ENCODE results near the gene EML4. TPM values are rescaled to one million over a fixed set of nuclear protein-coding genes. Genes with fewer than 3 reads are reported as not detected.
A peak's percentile ranks its signal among the peaks of the same experiment; 100 is the strongest.

The EML4 gene
- total RNA-seq, 1 donor from 2014 or later, result 41.1 TPM

DNA sequence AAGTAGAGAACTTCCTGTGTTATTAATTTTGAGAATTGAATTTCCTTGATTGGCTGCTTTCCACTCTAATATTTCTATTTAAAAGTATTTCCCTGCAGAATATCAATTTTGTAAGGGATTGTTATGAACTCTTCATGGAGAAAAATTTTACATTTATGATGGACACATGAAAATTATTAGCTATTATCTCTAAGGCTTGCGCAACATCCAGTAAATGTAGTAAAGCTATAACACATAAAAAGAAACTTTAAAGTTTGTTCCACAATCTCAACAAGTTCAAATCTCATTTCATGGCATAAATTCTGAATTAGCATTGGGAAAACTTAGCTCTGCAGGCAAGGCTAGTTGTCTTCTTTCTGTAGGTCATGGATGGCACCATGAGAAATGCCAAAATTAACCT is 4.2 kb upstream of the EML4 start:
- H3K4me1 Mint-ChIP-seq (ENCODE audit: unreplicated experiment), result peaks cover 11% of the 10 kb centered on the region
- no peak overlapping the region for H3K27ac Mint-ChIP-seq (ENCODE audit: unreplicated experiment)
- TF ChIP-seq, protein P1, sequence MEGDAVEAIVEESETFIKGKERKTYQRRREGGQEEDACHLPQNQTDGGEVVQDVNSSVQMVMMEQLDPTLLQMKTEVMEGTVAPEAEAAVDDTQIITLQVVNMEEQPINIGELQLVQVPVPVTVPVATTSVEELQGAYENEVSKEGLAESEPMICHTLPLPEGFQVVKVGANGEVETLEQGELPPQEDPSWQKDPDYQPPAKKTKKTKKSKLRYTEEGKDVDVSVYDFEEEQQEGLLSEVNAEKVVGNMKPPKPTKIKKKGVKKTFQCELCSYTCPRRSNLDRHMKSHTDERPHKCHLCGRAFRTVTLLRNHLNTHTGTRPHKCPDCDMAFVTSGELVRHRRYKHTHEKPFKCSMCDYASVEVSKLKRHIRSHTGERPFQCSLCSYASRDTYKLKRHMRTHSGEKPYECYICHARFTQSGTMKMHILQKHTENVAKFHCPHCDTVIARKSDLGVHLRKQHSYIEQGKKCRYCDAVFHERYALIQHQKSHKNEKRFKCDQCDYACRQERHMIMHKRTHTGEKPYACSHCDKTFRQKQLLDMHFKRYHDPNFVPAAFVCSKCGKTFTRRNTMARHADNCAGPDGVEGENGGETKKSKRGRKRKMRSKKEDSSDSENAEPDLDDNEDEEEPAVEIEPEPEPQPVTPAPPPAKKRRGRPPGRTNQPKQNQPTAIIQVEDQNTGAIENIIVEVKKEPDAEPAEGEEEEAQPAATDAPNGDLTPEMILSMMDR (IDR thresholded peaks at IDR 0.05), result no peak
- no peak overlapping the region for H3K4me3 Mint-ChIP-seq (ENCODE audit: unreplicated experiment)
- no peaks in the 10 kb centered on the region for H3K9me3 Mint-ChIP-seq (ENCODE audit: unreplicated experiment)
- no peak for DNase-seq (ENCODE audit: extremely low spot score, unreplicated experiment)
- peaks cover 22% of the 10 kb centered on the region for H3K27me3 Mint-ChIP-seq (ENCODE audit: unreplicated experiment)
- peaks cover 2% of the 10 kb centered on the region for H3K36me3 Mint-ChIP-seq (ENCODE audit: unreplicated experiment)

DNA sequence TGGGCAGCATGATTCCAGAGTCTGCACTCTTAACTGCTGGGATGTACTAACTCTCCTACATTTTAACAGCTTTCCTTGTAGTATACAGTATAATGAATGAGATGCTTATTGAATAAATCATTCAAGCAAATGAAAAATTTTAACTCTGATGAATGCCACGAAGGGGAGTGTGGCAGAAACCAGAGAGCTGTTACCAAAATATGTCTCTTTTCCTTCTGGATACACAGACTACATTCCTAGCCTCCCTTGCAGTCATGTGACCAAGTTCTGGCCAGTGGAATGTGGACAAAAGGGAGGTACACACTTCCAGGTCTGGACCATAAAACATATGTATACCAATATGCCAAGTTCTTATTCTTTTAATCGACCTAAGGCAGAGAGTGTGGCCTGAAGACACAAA is 1.7 kb upstream of the EML4 start:
- H3K36me3 Mint-ChIP-seq (ENCODE audit: unreplicated experiment), result peaks cover 2% of the 10 kb centered on the region

DNA sequence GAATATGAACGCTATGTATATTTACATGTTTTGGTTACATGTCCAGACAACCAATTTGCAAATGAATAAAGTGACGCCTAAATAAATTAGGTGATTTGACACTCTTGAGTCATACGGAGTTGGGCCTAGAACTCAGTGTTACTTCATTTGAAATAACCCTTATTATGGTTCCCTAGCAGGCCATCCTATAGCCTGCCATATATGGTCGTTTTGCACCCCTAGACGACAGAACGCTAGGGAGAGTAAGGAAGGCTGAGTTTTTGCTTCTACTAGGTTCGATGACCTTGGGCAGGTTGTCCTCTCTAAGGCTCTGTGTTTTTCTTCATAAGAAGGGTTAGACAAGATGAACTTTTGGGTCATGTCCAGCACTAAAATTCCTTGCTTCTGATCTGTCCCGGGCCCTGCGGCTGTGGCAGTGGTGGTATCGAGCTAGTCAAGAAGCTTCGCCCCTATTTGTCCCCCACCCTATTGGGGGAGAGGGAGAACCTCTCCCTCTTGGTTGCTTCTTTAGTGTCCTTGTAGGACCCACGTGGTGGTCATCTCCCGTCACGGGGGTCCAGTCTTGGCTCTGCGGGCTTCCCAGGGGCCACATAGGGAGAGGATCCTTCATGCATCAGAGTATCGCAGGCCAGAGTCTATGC is 574 bp upstream of the EML4 start:
- TF ChIP-seq, protein P1 (IDR thresholded peaks at IDR 0.05), result no peak
- peaks cover 14% of the 10 kb centered on the region for H3K4me1 Mint-ChIP-seq (ENCODE audit: unreplicated experiment)
- H3K27me3 Mint-ChIP-seq (ENCODE audit: unreplicated experiment), result peaks cover 12% of the 10 kb centered on the region
- DNase-seq (ENCODE audit: extremely low spot score, unreplicated experiment), result no peak
- no peaks in the 10 kb centered on the region for H3K9me3 Mint-ChIP-seq (ENCODE audit: unreplicated experiment)
- H3K27ac Mint-ChIP-seq (ENCODE audit: unreplicated experiment), result peak overlapping the region; percentile 61
- H3K36me3 Mint-ChIP-seq (ENCODE audit: unreplicated experiment), result peaks cover 2% of the 10 kb centered on the region
- no peak overlapping the region for H3K4me3 Mint-ChIP-seq (ENCODE audit: unreplicated experiment)

More for the DNA sequence above, 1.7 kb upstream of the EML4 start:
- Mint-ChIP-seq H3K27me3 (ENCODE audit: unreplicated experiment) (peaks cover 19% of the 10 kb centered on the region), H3K9me3 (ENCODE audit: unreplicated experiment) (no peaks in the 10 kb centered on the region), H3K4me1 (ENCODE audit: unreplicated experiment) (peaks cover 11% of the 10 kb centered on the region), H3K4me3 (ENCODE audit: unreplicated experiment) (no peak overlapping the region), H3K27ac (ENCODE audit: unreplicated experiment) (no peak overlapping the region)
- DNase-seq (ENCODE audit: extremely low spot score, unreplicated experiment), result no peak
- TF ChIP-seq, protein P1 (IDR thresholded peaks at IDR 0.05), result no peak

DNA sequence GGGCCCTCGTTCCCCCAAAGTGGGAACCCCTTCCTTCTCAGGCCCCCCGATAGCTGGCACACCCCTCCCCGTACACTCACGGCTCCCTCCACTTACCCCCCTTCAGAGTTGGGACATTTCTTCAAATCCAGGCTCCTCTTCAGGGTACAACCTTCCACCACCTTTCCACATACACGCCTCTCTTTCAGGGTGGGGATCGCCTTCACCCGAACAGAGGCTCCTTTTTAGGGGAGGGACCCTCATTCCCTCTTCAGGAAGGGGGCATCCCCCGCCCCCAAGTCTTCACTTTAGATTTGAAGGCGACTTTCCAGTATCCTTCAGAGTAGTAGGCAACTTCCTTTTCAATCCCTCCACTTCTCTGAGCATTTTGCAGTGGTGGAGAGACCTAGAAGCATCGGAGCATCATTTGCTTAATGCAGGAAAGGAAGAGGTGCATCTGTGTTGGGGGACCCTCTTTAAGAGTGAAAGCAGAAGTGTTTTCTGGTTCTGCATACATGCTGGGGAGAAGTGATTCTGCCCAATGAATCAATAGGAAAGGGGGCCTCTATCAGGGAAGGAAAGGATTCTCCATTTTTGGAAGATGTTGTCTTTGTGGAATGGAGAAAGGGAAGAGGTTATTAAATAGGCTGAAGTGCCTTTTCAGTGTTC is 845 bp downstream of the EML4 start:
- TF ChIP-seq, protein P1 (IDR thresholded peaks at IDR 0.05), result no peak
- no peaks in the 10 kb centered on the region for H3K9me3 Mint-ChIP-seq (ENCODE audit: unreplicated experiment)
- H3K36me3 Mint-ChIP-seq (ENCODE audit: unreplicated experiment), result no peaks in the 10 kb centered on the region
- no peak overlapping the region for H3K27ac Mint-ChIP-seq (ENCODE audit: unreplicated experiment)
- H3K4me3 Mint-ChIP-seq (ENCODE audit: unreplicated experiment), result no peak overlapping the region
- H3K4me1 Mint-ChIP-seq (ENCODE audit: unreplicated experiment), result peaks cover 14% of the 10 kb centered on the region
- H3K27me3 Mint-ChIP-seq (ENCODE audit: unreplicated experiment), result peaks cover 4% of the 10 kb centered on the region
- no peak for DNase-seq (ENCODE audit: extremely low spot score, unreplicated experiment)

DNA sequence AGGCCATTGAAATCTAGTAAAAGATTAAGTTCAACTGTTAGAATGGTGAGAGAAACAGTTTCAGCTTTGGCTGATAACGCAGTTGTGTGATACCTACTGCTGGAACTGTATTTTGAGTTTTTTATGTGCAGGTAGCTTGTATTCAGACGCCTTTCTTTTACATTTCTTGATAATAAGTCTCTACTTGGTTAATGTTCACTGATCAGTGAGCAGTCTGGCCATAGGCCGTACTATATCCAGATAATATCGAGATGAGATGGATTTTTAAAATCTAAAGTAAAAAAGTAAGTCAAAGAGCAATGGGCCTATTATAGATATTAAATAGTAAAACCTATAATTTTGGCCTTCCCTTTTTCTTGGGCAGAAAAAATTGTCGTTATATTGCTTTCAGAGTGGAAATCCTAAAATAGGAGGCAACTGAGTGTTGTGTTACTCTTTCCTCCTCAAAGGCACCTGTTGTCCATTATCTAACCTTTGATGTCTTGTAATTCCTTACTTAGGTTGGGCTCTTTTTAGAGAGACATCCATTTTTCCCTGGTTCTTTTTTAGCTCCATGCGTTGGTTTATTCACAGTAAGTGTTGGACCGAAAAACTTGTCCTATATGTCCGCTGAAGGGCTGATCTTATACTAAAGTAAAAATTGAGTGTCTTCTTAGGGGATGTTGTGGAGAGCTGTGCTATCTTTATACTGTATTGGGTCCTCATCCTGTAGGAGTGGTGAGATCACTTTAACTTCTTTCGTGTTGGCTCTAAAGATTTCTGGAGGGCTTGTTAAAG is 1.7 kb downstream of the EML4 start:
- TF ChIP-seq, protein P1 (IDR thresholded peaks at IDR 0.05), result no peak
- DNase-seq (ENCODE audit: extremely low spot score, unreplicated experiment), result no peak
- Mint-ChIP-seq H3K9me3 (ENCODE audit: unreplicated experiment) (no peaks in the 10 kb centered on the region), H3K27me3 (ENCODE audit: unreplicated experiment) (no peaks in the 10 kb centered on the region), H3K4me1 (ENCODE audit: unreplicated experiment) (peaks cover 14% of the 10 kb centered on the region), H3K27ac (ENCODE audit: unreplicated experiment) (no peak overlapping the region), H3K4me3 (ENCODE audit: unreplicated experiment) (no peak overlapping the region), H3K36me3 (ENCODE audit: unreplicated experiment) (no peaks in the 10 kb centered on the region)
